Stimulated activated CD8-positive, alpha-beta memory T cell treated with anti-CD3 and anti-CD28 coated beads, Interleukin-15, amount 100 ng/mL, for 24 hours (primary cell): Measurements from ENCODE around the gene MYOM1.
"Not testable (repeated sequence)": the region's sequence is repeated elsewhere in the genome, so short reads cannot be mapped to it uniquely, and the experiment has no call there.

Source experiments
- DNase-seq: peaks from one replicate; pipeline ENCODE4 v3.0.0-alpha.2; 2020; ENCODE audit warnings: low read depth

MYOM1 gene

GRCh38 chr18:3027370-3027891 is 192.3 kb downstream of the MYOM1 start:
- no peak for DNase-seq

DNA sequence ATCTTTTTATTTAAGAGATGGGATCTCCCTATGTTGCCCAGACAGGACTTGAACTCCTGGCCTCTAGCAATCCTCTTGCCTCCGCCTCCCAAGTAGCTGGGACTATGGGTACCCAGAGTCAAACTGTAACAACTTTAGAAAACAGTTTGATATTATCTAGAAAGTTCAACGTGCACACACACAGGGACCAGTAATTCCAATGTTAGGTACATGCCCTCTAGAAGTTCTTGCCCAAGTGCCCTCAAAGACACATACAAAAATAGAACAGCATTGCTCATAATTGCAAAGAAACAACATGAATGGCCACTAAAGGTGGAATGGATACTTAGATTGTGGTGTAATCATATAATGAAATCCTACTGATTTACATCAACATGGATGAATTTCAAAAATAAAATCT is 194.2 kb downstream of the MYOM1 start:
- DNase-seq: no peak

DNA sequence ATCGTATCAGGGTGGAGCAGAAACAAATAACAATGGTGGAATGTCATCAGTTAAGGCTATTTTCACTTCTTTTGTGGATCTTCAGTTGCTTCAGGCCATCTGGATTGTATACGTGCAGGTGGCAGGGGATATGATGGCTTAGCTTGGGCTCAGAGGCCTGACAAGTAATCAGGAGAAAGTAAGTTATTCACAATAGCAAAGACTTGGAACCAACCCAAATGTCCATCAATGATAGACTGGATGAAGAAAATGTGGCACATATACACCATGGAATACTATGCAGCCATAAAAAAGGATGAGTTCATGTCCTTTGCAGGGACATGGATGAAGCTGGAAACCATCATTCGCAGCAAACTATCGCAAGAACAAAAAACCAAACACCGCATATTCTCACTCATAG is 196.2 kb downstream of the MYOM1 start:
- DNase-seq: not testable (repeated sequence)
